ENCODE measurements around the gene POLR2J3.
"Not testable (repeated sequence)": the region's sequence is repeated elsewhere in the genome, so short reads cannot be mapped to it uniquely, and the experiment has no call there.

Gene POLR2J3

GRCh38 chr7:102572261-102573239 lies at the start of gene POLR2J3:
TSS of gene POLR2J3 (minus strand) at chr7:102572583. CDS start at chr7:102572521, 62 bp downstream.
- DNase-seq, result not testable (repeated sequence)

GRCh38 chr7:102618122-102618521 lies 45.7 kb upstream of the POLR2J3 start:
- not testable (repeated sequence) for DNase-seq

- not testable (repeated sequence) for DNase-seq
Measured at GRCh38 chr7:102616507-102617125, 44.2 kb upstream of the POLR2J3 start, which contains the start of gene RASA4. TSS of gene RASA4 (minus strand) at chr7:102616756. CDS start at chr7:102616689, 67 bp downstream.

GRCh38 chr7:102615930-102616329 lies 43.5 kb upstream of the POLR2J3 start:
- DNase-seq, result not testable (repeated sequence)

GRCh38 chr7:102614873-102615272 lies 42.5 kb upstream of the POLR2J3 start:
- not testable (repeated sequence) for DNase-seq

- DNase-seq, result not testable (repeated sequence)
Measured at GRCh38 chr7:102614346-102614697, 41.9 kb upstream of the POLR2J3 start.

GRCh38 chr7:102613575-102614345 lies 41.4 kb upstream of the POLR2J3 start:
- DNase-seq, result not testable (repeated sequence)

- not testable (repeated sequence) for DNase-seq
Measured at GRCh38 chr7:102611675-102612325, 39.4 kb upstream of the POLR2J3 start.

DNA sequence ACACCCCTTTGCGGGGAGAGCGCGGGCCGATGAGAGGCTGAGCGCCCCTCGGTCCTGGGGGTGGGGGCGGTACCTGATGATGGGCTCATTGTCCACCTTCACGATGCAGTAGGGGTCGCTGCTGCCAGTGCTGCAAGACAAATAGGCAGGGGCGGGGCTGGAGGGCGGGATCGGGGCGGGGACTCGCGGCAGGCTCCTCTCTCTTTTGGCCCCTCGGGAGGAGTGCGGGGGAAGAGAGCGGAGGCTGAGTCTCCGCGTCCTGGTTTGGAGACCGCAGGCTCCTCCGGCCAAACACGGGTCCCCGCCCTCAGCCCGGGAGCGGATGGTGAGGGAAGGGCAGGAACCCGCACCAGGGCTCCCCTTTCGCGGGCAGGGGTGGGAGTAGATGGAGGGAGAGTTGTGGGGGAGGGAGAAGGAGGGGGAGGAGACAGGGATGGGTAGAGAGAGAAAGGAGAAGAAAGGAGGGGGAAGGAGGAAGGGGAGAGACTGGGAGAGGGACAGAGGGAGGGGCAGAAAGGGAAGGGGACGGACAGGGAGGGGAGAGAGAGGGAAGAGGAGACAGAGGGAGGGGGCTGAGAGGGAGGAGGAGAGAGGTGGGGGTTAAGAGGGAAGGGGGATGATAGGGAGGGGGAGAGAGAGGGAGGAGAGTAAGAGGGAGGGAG lies 38.8 kb upstream of the POLR2J3 start:
- not testable (repeated sequence) for DNase-seq

- DNase-seq, result not testable (repeated sequence)
Measured at GRCh38 chr7:102610441-102610840, 38.1 kb upstream of the POLR2J3 start.

- DNase-seq, result not testable (repeated sequence)
Measured at GRCh38 chr7:102609734-102610133, 37.4 kb upstream of the POLR2J3 start.

DNA sequence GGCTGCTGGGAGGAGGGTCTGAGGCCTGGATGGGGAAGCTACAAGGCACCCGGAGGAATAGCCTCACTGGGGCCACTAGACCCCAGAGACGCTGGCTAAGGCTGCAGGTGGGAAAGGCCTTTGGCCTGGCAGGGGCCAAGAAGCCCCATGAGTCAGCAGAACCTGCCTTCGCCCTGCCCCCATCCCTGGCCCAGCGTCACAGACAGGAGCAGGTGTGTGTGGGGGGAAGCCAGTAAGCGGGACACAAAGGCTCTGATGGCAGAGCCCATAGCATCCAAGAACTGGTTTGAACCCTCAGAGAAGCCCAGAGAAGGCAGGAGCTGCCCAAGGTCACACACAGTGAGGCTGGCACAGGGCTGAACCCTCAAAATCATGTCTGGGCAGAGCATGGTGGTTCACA lies 34.5 kb upstream of the POLR2J3 start:
- DNase-seq, result not testable (repeated sequence)

- not testable (repeated sequence) for DNase-seq
Measured at GRCh38 chr7:102604431-102605145, 32.2 kb upstream of the POLR2J3 start.

DNA sequence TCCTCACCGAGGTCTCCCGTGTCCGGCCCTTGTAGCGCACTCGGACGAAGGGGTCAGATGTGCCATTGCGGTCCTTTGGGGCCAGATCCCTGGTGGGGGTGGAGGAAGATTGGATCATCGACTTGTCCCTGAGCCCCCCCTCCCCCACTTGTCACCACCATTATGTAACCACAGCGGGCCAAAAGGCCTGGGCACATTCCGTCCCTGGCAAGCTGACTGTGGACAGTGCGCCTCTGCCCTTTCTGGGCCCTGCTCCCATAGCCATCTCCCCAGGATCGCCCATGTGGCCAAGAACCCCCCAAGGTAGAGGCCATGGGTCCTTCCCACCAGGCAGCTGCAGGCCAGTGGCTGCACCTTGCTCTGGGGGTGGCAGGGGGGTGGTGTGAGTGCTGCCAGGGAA lies 29.9 kb upstream of the POLR2J3 start:
- not testable (repeated sequence) for DNase-seq

- not testable (repeated sequence) for DNase-seq
Measured at GRCh38 chr7:102599699-102600098, 27.3 kb upstream of the POLR2J3 start.

GRCh38 chr7:102596036-102596435 lies 23.7 kb upstream of the POLR2J3 start:
- not testable (repeated sequence) for DNase-seq

- not testable (repeated sequence) for DNase-seq
Measured at GRCh38 chr7:102593637-102594334, 21.4 kb upstream of the POLR2J3 start.

- not testable (repeated sequence) for DNase-seq
Measured at GRCh38 chr7:102592477-102593019, 20.2 kb upstream of the POLR2J3 start.

- DNase-seq, result not testable (repeated sequence)
Measured at GRCh38 chr7:102589857-102590256, 17.5 kb upstream of the POLR2J3 start.

DNA sequence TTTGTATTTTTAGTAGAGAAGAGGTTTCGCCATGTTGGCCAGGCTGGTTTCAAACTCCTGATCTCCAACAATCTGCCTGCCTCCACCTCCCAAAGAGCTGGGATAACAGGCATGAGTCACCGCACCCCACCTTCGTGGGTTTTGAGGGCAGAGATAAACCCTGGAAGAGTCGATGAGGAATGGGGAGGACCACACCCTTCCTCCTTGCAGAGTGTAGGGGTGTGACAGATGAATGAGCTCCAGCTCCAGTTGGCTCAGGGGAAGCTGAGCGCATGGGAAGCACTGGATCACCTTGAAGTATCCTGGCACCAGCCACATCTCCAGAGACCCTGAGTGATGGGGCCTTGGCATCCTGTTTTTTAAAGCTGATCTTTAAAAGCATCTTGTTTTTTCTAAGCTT lies 11.1 kb upstream of the POLR2J3 start:
- DNase-seq, result not testable (repeated sequence)
